ENCODE data around the gene NECAB3.

The NECAB3 gene

DNA sequence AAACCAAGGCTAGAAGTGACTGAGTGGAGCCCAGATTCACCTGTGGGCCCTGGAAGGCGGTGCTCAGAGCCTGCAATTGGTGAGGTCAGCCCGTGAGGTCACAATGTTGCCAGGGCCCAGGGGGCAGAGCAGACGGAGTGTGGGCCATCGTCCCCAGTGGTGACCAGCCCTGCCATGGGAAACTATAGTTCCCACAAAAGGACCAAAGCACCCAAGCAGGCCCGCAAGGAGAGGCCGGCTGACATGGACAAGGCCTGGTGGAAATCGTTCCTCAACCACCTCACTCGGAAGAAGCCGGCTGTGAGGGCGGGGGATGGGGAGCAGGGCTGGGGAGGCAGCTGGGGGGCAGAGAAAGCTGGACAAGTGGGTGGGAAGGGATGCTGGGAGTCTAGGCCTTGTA, 12.1 kb downstream of the NECAB3 start, which contains the start of gene C20orf144:
Gene C20orf144 (plus strand): TSS at position 156 of the 400 bp plus-strand sequence. CDS start 19 bp downstream, at position 175.
- TF ChIP-seq, protein P1, sequence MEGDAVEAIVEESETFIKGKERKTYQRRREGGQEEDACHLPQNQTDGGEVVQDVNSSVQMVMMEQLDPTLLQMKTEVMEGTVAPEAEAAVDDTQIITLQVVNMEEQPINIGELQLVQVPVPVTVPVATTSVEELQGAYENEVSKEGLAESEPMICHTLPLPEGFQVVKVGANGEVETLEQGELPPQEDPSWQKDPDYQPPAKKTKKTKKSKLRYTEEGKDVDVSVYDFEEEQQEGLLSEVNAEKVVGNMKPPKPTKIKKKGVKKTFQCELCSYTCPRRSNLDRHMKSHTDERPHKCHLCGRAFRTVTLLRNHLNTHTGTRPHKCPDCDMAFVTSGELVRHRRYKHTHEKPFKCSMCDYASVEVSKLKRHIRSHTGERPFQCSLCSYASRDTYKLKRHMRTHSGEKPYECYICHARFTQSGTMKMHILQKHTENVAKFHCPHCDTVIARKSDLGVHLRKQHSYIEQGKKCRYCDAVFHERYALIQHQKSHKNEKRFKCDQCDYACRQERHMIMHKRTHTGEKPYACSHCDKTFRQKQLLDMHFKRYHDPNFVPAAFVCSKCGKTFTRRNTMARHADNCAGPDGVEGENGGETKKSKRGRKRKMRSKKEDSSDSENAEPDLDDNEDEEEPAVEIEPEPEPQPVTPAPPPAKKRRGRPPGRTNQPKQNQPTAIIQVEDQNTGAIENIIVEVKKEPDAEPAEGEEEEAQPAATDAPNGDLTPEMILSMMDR (IDR thresholded peaks at IDR 0.05), result no peak

DNA sequence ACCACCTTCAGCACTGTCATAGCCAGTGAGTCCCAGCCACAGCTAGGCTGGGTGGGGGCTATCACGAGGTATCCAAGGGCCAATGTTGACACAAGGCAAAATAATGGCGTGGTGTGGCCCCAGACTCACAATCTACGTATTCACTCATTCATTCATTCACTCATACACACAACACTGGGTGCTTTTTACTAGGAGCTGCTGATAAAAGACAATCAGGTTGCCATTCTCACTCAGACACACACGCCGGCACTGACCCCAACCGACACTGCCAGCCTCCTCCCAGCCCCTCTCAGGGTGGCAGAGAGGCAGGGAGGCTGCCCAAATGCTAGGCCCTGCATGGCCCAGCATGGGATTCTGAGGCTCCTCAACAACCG, 13.6 kb downstream of the NECAB3 start:
- TF ChIP-seq, protein P1 (IDR thresholded peaks at IDR 0.05), result no peak

DNA sequence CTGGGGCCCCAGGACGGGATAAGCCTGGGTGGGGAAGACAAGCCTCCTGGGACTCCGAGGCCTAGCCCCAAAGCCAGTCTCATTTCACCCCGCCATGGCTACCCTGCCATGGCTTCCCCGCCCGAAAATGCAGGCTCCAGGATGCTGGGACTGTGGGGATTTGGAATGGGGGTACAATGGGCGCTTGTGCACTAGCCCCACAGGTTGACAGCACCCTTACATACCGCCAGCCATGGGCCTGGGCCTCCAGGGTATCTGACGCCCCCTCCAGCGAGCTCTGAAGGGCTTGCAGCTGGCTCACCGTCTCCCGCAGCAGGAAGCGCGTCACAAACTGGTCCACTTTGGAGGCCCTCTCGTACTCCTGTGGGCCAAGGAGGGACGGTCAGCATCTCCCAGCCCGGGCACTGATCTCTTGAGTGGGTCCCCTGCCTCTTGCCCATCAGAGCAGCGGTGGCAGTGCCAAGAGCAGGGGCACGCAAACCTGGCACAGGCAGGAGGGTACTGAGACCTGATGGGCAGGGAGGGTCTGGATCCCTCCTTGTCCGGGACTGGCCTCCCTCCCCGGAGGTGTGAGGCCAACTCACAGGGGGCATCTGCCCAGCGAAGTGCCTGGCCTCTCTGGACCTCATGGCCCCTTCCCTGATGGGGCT, 14.1 kb downstream of the NECAB3 start:
- TF ChIP-seq, protein P1 (IDR thresholded peaks at IDR 0.05), result no peak

DNA sequence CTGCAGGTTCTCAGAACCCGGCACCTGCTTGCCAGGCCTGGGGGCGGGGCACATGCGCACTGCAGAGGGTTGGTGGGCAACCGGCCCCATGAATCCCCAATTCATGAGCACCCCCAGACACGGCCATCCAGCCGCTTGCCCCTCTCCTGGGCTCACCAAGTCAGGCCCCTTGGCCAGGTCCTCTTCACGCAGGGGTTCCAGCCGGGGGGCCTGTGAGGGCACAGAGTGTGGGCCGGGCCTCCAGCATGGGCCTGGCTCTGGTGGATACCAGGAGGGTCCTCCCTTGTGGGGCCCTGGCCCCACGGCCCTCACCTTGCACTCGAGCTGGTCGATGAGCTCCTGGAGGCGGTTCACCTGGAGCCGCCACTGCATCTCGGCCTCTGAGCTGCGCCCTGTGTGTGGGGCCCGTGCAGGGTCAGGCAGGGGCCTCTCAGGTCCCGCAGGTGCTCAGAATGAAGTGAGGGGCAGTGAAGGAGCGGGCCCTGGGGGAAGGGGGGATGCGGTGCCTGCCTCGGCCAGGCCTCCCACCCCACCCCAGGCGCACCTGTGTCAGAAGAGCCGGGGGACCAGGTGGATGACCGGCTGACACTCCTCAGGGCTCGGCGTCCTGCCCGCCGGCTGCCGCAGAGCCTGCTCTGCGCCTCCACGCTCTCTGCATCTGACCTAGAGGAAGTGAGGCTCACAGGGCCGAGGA, 14.7 kb downstream of the NECAB3 start:
- TF ChIP-seq, protein P1 (IDR thresholded peaks at IDR 0.05), result no peak

DNA sequence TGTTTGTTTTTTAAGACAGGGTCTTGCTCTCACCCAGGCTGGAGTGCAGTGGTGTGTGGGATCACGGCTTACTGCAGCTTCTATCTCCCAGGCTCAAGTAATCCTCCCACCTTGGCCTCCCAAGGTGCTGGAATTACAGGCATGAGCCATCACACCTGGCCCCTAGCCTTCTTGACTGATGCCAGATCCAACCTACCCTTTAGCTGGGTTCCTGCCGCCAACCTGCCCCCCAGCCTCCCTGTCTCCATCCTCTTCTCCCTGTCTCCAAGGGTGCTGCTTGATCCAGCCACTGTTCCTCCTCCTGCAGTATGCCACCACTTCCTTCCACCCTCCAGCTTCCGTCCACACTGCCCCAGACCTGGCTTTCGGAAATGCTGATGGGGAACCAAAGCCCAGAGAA, 15.3 kb downstream of the NECAB3 start:
- TF ChIP-seq, protein P1 (IDR thresholded peaks at IDR 0.05), result no peak

DNA sequence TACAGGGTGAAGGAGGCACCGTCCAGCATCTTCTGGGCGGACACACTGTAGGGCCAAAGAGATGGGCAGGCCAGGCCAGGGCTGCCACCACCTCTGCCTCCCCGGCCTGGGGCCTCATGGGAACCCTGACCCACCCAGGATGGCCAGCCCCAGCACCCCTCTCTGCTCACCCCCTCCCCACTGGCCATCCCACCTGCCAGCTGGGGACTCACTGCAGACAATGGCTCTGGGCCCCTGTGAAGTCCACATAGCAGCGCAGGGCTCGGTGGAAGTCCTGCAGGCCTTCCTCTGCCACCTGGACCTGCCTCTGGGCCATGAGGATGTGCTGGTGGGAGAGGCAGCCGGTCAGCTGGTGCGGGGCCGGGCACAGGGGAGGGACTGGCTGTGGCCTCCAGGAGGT, 15.7 kb downstream of the NECAB3 start:
- TF ChIP-seq, protein P1 (IDR thresholded peaks at IDR 0.05), result no peak

DNA sequence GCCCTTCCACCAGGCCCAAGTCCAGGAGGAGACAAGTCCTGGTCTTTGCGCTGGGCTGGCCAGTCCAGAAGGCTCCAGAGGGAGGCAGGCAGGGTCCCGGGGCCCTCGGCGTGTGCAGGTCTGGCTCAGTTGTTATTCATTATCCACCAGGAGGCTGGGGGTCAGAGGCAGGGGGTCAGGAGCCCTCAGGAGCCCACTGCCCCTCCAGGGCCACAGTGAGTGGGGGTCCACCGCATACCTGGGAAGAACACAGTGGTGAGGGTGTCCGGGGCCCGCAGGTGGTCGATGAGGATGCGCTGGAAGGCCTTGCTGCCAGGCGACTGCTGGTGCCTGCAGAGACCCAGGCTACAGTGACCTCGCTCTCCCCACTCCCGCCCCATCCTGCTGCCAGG, 16.5 kb downstream of the NECAB3 start:
- TF ChIP-seq, protein P1 (IDR thresholded peaks at IDR 0.05), result no peak

Measured in LNCAP (cell line).